HepG2 (cell line): ENCODE results near the gene ABCC1. TPM values are rescaled to one million over a fixed set of nuclear protein-coding genes. Genes with fewer than 3 reads are reported as not detected.

Source experiments
- FOXC1 ChIP-seq: sonication (generic); formaldehyde crosslinking; IDR thresholded peaks from 2 replicates; pipeline ENCODE4 v1.8.0; 2022; ENCODE audit warnings: mild to moderate bottlenecking, missing genetic modification reagents, borderline replicate concordance
- FOXK1 ChIP-seq: sonication (generic); formaldehyde crosslinking; IDR thresholded peaks from 2 replicates; pipeline ENCODE4 v1.4.0; 2020; ENCODE audit warnings: low read depth, missing genetic modification reagents, borderline replicate concordance
- GATAD2A ChIP-seq: IDR thresholded peaks from 2 replicates; pipeline ENCODE4 v1.6.1; 2016
- HNRNPL ChIP-seq: fragments of 200-400 bp; formaldehyde crosslinking; IDR thresholded peaks from 2 replicates; pipeline ENCODE4 v1.6.1; 2017; ENCODE audit warnings: mild to moderate bottlenecking, low read depth, low read length
- IRF2 ChIP-seq: IDR thresholded peaks from 2 replicates; pipeline ENCODE4 v1.6.1; 2018; ENCODE audit warnings: missing genetic modification reagents, missing compliant biosample characterization
- KLF6 ChIP-seq: IDR thresholded peaks from 2 replicates; pipeline ENCODE4 v1.8.0; 2016; ENCODE audit warnings: missing biosample characterization, missing genetic modification reagents
- KLF9 ChIP-seq: IDR thresholded peaks from 2 replicates; pipeline ENCODE4 v1.6.1; 2016; ENCODE audit warnings: low read depth
- MED1 ChIP-seq: sonication (generic); formaldehyde crosslinking; IDR thresholded peaks from 2 replicates; pipeline ENCODE4 v1.4.0; 2020; ENCODE audit warnings: missing genetic modification reagents
- MTA3 ChIP-seq: sonication (generic); formaldehyde crosslinking; IDR thresholded peaks from 2 replicates; pipeline ENCODE4 v1.4.0; 2020; ENCODE audit warnings: missing genetic modification reagents
- NFKBIZ ChIP-seq: IDR thresholded peaks from 2 replicates; pipeline ENCODE4 v1.6.1; 2018; ENCODE audit warnings: missing genetic modification reagents, missing compliant biosample characterization
- NFYC ChIP-seq: IDR thresholded peaks from 2 replicates; pipeline ENCODE4 v1.6.1; 2016; ENCODE audit warnings: missing genetic modification reagents, missing compliant biosample characterization
- NR2C2 ChIP-seq: sonication (generic); formaldehyde crosslinking; IDR thresholded peaks from 2 replicates; pipeline ENCODE4 v1.4.0; 2020; ENCODE audit warnings: missing genetic modification reagents, mild to moderate bottlenecking, moderate library complexity, borderline replicate concordance
- SMAD1 ChIP-seq: sonication (generic); formaldehyde crosslinking; IDR thresholded peaks from 2 replicates; pipeline ENCODE4 v1.4.0; 2020; ENCODE audit warnings: missing genetic modification reagents, low read depth, mild to moderate bottlenecking, borderline replicate concordance
- SP5 ChIP-seq: IDR thresholded peaks from 2 replicates; pipeline ENCODE4 v1.6.1; 2016; ENCODE audit warnings: low read depth, borderline replicate concordance
- YEATS2 ChIP-seq: sonication (generic); formaldehyde crosslinking; IDR thresholded peaks from 2 replicates; pipeline ENCODE4 v1.4.0; 2020; ENCODE audit warnings: missing genetic modification reagents, borderline replicate concordance
- ZNF235 ChIP-seq: sonication (generic); formaldehyde crosslinking; IDR thresholded peaks from 2 replicates; pipeline ENCODE4 v1.8.1; 2023; ENCODE audit warnings: mild to moderate bottlenecking, missing genetic modification reagents, borderline replicate concordance
- ZNF331 ChIP-seq: sonication (generic); formaldehyde crosslinking; IDR thresholded peaks from 2 replicates; pipeline ENCODE4 v1.4.0; 2020; ENCODE audit warnings: missing genetic modification reagents
- ZNF44 ChIP-seq: sonication (generic); formaldehyde crosslinking; IDR thresholded peaks from 2 replicates; pipeline ENCODE4 v1.5.1; 2020; ENCODE audit warnings: mild to moderate bottlenecking, missing genetic modification reagents
- ZNF543 ChIP-seq: sonication (generic); formaldehyde crosslinking; IDR thresholded peaks from 2 replicates; pipeline ENCODE4 v1.4.0; 2020; ENCODE audit warnings: mild to moderate bottlenecking, missing genetic modification reagents
- ZNF550 ChIP-seq: sonication (generic); formaldehyde crosslinking; IDR thresholded peaks from 2 replicates; pipeline ENCODE4 v1.4.0; 2020; ENCODE audit warnings: mild to moderate bottlenecking, missing genetic modification reagents, borderline replicate concordance
- ZNF629 ChIP-seq: sonication (generic); formaldehyde crosslinking; conservative IDR thresholded peaks from 2 replicates; pipeline ENCODE4 v1.5.0; 2020; ENCODE audit warnings: missing genetic modification reagents
- ZNF761 ChIP-seq: sonication (generic); formaldehyde crosslinking; conservative IDR thresholded peaks from 2 replicates; pipeline ENCODE4 v1.4.0; 2020; ENCODE audit warnings: mild to moderate bottlenecking, missing genetic modification reagents
- polyA plus RNA-seq, 8 experiments: library from polyadenylated mRNA; depleted of rRNA in 3 of 8; stranded (reverse) in 7 of 8; unstranded in 1 of 8; fragments of >200 nt; fragmentation: Illumina TruSeq in 4 of 8; extraction: Trizol in 4 of 8; gene quantifications; 2 replicates each; pipeline versions ENCODE4 v1.2.1 to v1.2.3, GENCODE V29; 2011 to 2016; ENCODE audit warnings: low read depth in 4 of 8, missing spikeins in 1 of 8, mixed read lengths in 1 of 8; ENCODE audit not compliant: insufficient read depth in 1 of 8
- total RNA-seq, 5 experiments: library from RNA; depleted of rRNA; stranded (reverse); fragments of >200 nt; fragmentation: Illumina TruSeq; extraction: Trizol; gene quantifications; 2 replicates each; pipeline ENCODE4 v1.2.3, GENCODE V29; 2016; ENCODE audit warnings: low read depth in 1 of 5
- TF ChIP-seq, protein P1 (sequence below): sonication (generic); formaldehyde crosslinking; conservative IDR thresholded peaks from 2 replicates; pipeline ENCODE4 v1.4.0; 2020; ENCODE audit warnings: missing genetic modification reagents
- TF ChIP-seq, protein P2 (sequence below): IDR thresholded peaks from 2 replicates; pipeline ENCODE4 v1.6.1; 2016; ENCODE audit warnings: low read depth
- TF ChIP-seq, protein P3 (sequence below): sonication (generic); formaldehyde crosslinking; IDR thresholded peaks from 2 replicates; pipeline ENCODE4 v1.4.0; 2020; ENCODE audit warnings: missing genetic modification reagents
- TF ChIP-seq, protein P4 (sequence below): sonication (generic); formaldehyde crosslinking; IDR thresholded peaks from 2 replicates; pipeline ENCODE4 v1.5.1; 2020; ENCODE audit warnings: missing genetic modification reagents, mild to moderate bottlenecking, borderline replicate concordance

The ABCC1 gene
- total and polyA plus RNA-seq, 2 of the 13 experiments (the other 11 are each of a cell fraction or from before 2014, with no cell fraction given), result 13.0 to 30.6 TPM

DNA sequence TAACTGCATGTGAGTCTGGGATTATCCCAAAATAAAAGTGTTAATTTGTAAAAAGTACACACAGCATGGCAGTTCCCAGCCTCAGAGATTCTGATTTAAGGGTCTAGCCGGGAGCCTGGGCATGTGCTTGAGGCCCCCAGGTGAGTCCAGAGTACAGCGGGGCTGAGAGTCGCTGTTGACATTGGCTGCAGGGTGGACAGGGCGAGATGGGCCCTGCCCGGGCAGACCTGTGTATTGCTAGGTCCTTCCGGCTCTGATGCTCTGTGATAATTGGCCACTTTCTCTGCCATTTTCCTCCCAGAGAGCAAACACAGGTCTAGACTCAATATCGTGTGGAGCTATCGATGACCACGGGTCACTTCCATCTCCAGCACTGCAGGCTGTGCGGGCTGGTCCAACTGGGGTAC, 200.3 kb downstream of the ABCC1 start (continued):
- peak; percentile 65 for TF ChIP-seq NFYC (CRISPR knock-in tag)
- 0 out of 2 replicates have a peak, but pooled peaks have one; percentile 12 for TF ChIP-seq ZNF44 (CRISPR knock-in tag)
- TF ChIP-seq SMAD1 (CRISPR knock-in tag), result no peak
- peak; percentile 78; the same call in 1 of the 2 replicates for TF ChIP-seq ZNF331 (CRISPR knock-in tag)
- TF ChIP-seq ZNF543, result peak; percentile 65; the same call in 1 of the 2 replicates
- TF ChIP-seq ZNF629, result peak; percentile 57
- TF ChIP-seq, protein P1, sequence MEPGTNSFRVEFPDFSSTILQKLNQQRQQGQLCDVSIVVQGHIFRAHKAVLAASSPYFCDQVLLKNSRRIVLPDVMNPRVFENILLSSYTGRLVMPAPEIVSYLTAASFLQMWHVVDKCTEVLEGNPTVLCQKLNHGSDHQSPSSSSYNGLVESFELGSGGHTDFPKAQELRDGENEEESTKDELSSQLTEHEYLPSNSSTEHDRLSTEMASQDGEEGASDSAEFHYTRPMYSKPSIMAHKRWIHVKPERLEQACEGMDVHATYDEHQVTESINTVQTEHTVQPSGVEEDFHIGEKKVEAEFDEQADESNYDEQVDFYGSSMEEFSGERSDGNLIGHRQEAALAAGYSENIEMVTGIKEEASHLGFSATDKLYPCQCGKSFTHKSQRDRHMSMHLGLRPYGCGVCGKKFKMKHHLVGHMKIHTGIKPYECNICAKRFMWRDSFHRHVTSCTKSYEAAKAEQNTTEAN, result peak; percentile 85
- TF ChIP-seq YEATS2 (CRISPR knock-in tag), result peak; percentile 34; the same call in 1 of the 2 replicates
- TF ChIP-seq SP5, result 0 out of 2 replicates have a peak, but pooled peaks have one; percentile 14
- no peak for TF ChIP-seq KLF9 (CRISPR knock-in tag)
- TF ChIP-seq ZNF235 (CRISPR knock-in tag), result no peak
- TF ChIP-seq NR2C2 (CRISPR knock-in tag), result no peak
- no peak for TF ChIP-seq ZNF550 (CRISPR knock-in tag)
- TF ChIP-seq KLF6, result no peak; the same call in 1 of the 2 replicates
- TF ChIP-seq, protein P2, sequence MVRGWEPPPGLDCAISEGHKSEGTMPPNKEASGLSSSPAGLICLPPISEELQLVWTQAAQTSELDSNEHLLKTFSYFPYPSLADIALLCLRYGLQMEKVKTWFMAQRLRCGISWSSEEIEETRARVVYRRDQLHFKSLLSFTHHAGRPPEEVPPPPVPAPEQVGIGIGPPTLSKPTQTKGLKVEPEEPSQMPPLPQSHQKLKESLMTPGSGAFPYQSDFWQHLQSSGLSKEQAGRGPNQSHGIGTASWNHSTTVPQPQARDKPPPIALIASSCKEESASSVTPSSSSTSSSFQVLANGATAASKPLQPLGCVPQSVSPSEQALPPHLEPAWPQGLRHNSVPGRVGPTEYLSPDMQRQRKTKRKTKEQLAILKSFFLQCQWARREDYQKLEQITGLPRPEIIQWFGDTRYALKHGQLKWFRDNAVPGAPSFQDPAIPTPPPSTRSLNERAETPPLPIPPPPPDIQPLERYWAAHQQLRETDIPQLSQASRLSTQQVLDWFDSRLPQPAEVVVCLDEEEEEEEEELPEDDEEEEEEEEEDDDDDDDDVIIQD (CRISPR knock-in tag), result peak; percentile 92
- TF ChIP-seq, protein P3, sequence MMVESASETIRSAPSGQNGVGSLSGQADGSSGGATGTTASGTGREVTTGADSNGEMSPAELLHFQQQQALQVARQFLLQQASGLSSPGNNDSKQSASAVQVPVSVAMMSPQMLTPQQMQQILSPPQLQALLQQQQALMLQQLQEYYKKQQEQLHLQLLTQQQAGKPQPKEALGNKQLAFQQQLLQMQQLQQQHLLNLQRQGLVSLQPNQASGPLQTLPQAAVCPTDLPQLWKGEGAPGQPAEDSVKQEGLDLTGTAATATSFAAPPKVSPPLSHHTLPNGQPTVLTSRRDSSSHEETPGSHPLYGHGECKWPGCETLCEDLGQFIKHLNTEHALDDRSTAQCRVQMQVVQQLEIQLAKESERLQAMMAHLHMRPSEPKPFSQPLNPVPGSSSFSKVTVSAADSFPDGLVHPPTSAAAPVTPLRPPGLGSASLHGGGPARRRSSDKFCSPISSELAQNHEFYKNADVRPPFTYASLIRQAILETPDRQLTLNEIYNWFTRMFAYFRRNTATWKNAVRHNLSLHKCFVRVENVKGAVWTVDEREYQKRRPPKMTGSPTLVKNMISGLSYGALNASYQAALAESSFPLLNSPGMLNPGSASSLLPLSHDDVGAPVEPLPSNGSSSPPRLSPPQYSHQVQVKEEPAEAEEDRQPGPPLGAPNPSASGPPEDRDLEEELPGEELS (CRISPR knock-in tag), result peak; percentile 68; the same call in 1 of the 2 replicates
- TF ChIP-seq ZNF761 (CRISPR knock-in tag), result peak; percentile 85
- TF ChIP-seq MED1 (CRISPR knock-in tag), result peak; percentile 86
- peak; percentile 88 for TF ChIP-seq GATAD2A (CRISPR knock-in tag)
- TF ChIP-seq NFKBIZ (CRISPR knock-in tag), result 0 out of 2 replicates have a peak, but pooled peaks have one; percentile 74
- no peak for TF ChIP-seq MTA3 (CRISPR knock-in tag)
- TF ChIP-seq IRF2, result peak; percentile 69; the same call in 1 of the 2 replicates
- TF ChIP-seq, protein P4, sequence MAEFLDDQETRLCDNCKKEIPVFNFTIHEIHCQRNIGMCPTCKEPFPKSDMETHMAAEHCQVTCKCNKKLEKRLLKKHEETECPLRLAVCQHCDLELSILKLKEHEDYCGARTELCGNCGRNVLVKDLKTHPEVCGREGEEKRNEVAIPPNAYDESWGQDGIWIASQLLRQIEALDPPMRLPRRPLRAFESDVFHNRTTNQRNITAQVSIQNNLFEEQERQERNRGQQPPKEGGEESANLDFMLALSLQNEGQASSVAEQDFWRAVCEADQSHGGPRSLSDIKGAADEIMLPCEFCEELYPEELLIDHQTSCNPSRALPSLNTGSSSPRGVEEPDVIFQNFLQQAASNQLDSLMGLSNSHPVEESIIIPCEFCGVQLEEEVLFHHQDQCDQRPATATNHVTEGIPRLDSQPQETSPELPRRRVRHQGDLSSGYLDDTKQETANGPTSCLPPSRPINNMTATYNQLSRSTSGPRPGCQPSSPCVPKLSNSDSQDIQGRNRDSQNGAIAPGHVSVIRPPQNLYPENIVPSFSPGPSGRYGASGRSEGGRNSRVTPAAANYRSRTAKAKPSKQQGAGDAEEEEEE (CRISPR knock-in tag), result peak; percentile 66; the same call in 1 of the 2 replicates
- TF ChIP-seq FOXC1 (CRISPR knock-in tag), result no peak
- peak; percentile 74; the same call in 1 of the 2 replicates for TF ChIP-seq FOXK1 (CRISPR knock-in tag)
- TF ChIP-seq HNRNPL, result peak; percentile 10; the same call in 1 of the 2 replicates
